ENCODE data around the gene ALS2CL.

ALS2CL gene

DNA sequence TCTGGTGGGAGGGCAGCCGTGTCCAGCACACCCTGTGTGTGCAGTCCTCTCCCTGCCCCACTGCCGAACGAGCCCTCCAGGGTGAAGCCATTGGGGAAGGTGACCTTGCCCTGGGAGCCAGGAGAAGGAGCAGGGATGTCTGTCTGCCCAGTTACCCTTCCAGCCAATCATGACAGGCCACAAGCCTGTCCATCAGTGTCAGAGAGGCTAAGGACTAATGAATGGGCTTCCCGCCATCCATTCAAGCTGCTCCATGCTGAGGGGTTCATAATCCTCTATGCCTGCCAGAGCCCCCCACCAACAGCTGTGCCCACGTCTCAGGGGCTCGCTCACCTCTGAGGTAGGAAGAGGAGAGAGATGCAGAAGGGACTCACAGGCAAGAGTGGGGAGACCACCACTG, 15.2 kb downstream of the ALS2CL start:
- no peak for DNase-seq (ENCODE audit: low read depth)

DNA sequence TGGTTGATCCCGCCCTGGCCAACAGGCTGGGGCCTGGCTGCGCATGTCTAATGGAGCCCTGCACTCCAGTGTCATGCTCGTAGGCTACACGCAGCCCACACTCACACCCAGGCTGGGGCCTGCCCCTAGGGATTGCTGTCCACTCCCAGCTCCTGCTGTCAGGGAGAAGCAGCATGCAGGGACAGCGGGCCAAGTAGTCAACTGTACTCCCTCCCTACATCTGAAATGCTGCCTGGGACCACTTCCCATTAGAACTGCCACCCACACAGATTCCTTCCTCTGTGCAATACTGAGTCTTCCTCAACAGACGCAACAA, 16.1 kb downstream of the ALS2CL start:
- no peak for DNase-seq (ENCODE audit: low read depth)

DNA sequence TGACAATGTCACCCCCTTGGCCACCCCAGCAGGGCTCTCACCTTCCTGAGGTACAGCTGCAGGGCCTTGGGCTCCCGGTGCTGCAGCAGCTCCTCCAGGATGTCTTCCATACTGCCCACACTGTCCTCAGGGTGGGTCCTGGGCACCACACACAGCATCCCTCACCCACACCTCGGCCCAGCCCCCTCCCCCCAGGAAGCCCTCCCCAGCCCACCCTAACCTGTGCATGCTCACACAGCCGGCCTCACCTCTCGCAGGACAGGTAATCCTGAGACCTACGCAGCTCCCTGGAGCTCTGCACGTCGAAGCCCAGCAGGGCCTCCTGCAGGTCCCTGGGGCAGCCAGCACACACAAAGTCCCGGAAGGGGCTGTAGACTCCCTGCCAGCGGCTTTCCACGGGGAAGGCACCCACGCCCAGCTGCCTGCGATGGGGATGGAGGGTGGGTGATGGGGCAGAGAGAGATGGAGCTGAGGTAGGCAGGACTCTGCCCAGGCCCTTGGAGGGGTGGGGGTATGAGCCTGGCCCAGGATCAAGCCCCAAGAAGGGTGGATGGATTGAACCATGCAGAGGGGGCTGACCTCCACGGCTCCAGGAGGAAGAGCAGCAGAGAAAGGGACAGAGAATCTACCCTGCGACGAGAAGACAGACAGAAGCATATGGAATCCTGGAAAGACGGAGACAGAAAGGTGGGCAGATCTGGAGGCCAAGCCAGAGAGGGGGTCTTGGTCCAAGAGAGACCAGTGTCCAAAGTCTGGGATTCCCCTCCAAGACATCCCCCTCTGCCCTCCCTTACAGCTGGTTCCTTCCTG, 16.7 kb downstream of the ALS2CL start:
- DNase-seq (ENCODE audit: low read depth) = no peak

- DNase-seq (ENCODE audit: low read depth) = no peak
Observed at GRCh38 chr3:46675843-46676567, 17.5 kb downstream of the ALS2CL start.

GRCh38 chr3:46675426-46675825, 18.1 kb downstream of the ALS2CL start:
- DNase-seq (ENCODE audit: low read depth) = no peak

DNA sequence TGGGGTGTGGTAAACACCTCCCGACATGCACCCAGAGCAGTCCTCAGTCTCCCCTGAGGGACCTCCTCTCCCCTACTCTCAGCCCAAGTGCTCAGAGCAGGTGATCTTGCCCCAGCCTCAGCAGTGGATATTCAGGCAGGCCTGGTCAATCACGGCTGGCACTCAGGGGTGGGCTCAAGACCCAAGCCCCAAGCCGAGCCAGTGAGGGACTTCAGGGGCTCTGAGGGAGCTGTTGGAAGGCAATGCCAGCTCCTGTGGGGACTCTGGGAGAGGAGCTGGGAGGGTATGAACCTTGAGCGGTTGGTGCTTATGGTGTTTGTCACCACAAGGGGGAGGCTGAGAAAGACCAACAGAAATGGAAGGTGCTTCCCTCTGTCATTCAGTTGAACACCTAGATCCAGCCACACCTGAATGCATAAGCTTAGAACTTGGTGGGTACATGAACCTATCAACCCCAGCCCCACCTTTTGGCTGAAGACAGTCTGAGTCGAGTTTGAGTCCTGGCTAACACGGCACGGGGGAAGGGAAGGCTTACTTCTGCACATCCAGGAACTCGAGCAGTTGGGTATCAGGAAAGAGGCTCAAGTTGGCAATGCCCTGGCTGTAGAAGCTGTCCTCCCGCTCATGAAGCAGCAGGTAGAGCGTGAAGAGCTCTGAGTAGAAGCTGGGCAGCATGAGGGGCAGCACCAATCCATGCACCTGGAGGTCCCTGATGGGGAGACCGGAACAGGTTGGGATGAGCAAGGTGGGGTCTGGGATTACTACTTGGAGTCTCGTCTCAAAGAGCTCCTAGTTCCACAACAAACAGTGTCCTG, 19.2 kb downstream of the ALS2CL start:
- no peak for DNase-seq (ENCODE audit: low read depth)

- DNase-seq (ENCODE audit: low read depth) = no peak
Observed at GRCh38 chr3:46673151-46674030, 20.1 kb downstream of the ALS2CL start.

DNA sequence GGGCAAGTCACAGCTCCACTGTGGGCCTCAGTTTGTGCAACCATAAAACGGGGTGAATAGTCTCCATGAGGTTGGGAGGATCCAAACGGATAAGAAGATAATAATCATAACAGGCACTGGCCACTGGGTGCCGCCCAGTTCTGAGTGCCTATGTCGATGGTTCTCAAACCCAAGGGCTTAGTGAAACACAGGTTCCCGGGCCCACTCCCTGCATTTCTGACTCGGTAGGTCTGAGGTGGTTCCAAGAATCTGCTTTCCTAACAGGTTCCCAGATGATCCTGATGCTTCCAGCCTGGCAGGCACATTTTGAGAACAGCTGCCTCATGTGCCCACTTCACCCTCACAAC, 21.2 kb downstream of the ALS2CL start:
- DNase-seq (ENCODE audit: low read depth) = no peak

- DNase-seq (ENCODE audit: low read depth) = no peak
Observed at GRCh38 chr3:46671541-46672348, 21.7 kb downstream of the ALS2CL start.

DNA sequence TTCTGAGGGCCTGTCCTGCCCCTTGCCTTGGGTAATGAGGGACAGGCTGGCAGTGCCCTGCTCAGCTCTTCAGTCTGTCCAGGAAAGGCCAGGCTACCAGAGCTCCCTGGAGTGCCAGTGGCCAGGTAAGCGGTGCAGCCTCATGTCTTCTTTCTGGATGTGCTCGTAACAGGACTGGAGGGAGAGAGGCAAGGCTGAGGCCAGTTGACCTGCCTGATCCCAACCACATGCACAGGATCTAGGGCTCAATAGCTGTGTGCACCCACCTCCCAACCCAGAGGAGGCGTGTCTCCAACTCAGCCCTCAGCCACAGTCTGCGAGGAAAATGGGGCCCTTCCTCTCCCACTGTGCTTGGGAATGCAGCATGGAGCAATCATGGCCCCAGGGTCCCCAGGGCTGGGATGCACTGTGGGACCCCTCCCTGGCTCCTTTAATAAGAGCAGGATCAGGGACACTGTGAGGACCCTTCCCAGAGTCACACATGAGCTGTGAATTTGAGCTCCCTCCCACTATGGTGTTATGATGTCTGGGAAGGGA, 22.5 kb downstream of the ALS2CL start:
- no peak for DNase-seq (ENCODE audit: low read depth)

- no peak for DNase-seq (ENCODE audit: low read depth)
Observed at GRCh38 chr3:46670000-46670890, 23.2 kb downstream of the ALS2CL start.

DNA sequence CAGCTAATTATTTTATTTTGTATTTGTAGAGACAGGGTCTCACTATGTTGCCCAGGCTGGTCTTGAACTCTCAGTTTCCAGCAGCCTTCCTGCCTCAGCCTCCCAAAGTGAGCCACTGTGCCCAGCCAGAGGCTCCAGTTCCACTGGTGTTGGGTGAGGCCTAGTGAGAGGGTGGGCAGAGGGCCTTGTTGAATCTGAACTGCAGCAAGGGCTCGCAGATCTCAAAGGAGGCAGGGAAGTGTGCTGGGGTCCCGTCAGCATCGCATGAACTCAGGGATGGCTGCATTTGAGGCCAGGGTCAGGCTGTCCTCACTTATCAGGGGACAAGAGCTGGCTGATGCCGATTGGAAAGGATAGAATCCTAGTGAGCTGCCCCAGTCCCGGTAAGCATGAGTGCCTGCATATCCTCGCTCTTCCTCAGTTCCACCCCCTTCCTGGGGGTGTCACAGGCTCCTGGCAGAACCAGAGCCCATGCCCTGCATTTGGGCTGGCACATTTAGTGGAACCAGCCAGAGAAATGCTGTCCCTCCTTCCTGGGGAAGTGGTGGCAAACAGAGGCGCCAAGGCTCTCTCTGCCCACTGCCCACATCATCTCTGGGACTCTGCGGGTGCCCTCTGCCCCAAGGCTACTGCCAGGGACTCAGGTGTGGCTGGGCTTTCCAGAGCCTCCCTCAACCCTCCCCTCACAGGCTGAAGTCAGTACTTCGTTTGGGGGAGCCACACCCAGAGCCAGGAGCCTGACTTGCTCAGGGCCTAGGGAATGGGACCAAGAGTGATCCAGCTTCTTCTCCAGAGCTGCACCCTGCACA, 24.1 kb downstream of the ALS2CL start:
- DNase-seq (ENCODE audit: low read depth) = no peak

- DNase-seq (ENCODE audit: low read depth) = no peak
Observed at GRCh38 chr3:46668591-46668990, 24.9 kb downstream of the ALS2CL start.

GRCh38 chr3:46668116-46668515, 25.4 kb downstream of the ALS2CL start:
- no peak for DNase-seq (ENCODE audit: low read depth)

GRCh38 chr3:46667657-46668056, 25.8 kb downstream of the ALS2CL start:
- DNase-seq (ENCODE audit: low read depth) = no peak

- no peak for DNase-seq (ENCODE audit: low read depth)
Observed at GRCh38 chr3:46667061-46667621, 26.3 kb downstream of the ALS2CL start.

GRCh38 chr3:46666453-46666845, 27.0 kb downstream of the ALS2CL start:
- no peak for DNase-seq (ENCODE audit: low read depth)

DNA sequence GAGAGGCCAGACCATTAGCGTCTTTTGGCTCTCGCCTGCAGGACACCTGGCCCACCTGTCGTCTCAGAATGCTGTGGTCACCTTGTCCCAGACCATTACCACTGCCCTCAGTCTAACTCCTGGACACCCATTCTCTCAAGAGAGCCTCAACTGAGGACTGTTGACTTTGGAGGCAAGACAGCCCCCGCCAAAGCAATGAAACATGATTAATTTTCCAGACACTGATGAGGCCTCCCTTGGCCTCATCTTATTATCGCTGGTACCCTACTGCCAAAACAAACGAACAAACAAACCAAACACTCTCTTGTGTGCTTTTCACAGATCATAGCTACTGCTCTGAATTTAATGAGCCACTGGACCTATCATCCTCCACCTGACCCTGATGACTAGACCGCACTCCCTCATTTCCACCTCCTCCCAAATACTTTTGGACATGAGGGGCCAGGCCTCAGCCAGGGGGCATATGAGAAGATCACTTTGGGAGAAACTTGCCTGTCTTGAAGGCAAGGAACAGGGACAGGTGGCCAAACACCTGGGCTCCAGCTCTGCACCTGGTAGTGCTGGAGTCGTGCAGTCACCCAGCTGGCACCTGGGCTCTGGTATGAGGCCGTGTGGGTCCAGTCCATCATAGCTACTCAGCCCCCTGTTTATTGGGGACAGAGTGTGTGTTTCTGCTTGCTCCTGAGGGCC, 27.6 kb downstream of the ALS2CL start:
- DNase-seq (ENCODE audit: low read depth) = no peak
